Heart left ventricle (tissue), 13 donors: Measurements from ENCODE around the gene NEK8.

Experiments
- POLR2A ChIP-seq, 2 donors: fragments of 450-650 bp; IDR thresholded peaks; one replicate each; pipeline ENCODE4 v1.6.1; 2017; ENCODE audit warnings: antibody characterized with exemption in 2 of 2, mild to moderate bottlenecking in 2 of 2, moderate library complexity in 2 of 2
- TF ChIP-seq, protein P1 (sequence below), 12 donors: fragments of 200-600 bp; sonication (generic) in 4 of 12; IDR thresholded peaks; one replicate each; pipeline versions ENCODE4 v1.5.0 to v1.8.0; 2018 to 2022; ENCODE audit warnings: antibody characterized with exemption in 12 of 12, mild to moderate bottlenecking in 5 of 12
- donor health status: ischemic (EF 13 %, LVEDD 7.1; RV severe dilation, severe dysfunction).
- donor health status: DM: no; HTN: yes; CAD: no.
- donor health status: DM: no; HTN: no; CAD: no.
- donor health status: ischemic (EF 25% LVEDD 6.9; RV normal size, moderate dysfunction).
- donor health status: ischemic (EF 25% LVEDD 5.7; RV mildly dilated, moderate dysfunction).
- donor health status: ischemic (EF 35%, LVEDD 5.7; RV mildly dilated, moderate dysfunction).
- donor health status: nonischemic (EF 11% LVEDD 7.7; RV severe dilation, severe dysfunction).
- donor health status: DM: yes; HTN: yes; CAD: no.
- donor health status: PGD.
- donor health status: ischemic (EF 29% LVEDD 5.4; RV normal size, mild dysfunction).
- donor health status: nonischemic (EF 23%, LVEDD 6.1; RV moderate dilation, normal function).

DNA sequence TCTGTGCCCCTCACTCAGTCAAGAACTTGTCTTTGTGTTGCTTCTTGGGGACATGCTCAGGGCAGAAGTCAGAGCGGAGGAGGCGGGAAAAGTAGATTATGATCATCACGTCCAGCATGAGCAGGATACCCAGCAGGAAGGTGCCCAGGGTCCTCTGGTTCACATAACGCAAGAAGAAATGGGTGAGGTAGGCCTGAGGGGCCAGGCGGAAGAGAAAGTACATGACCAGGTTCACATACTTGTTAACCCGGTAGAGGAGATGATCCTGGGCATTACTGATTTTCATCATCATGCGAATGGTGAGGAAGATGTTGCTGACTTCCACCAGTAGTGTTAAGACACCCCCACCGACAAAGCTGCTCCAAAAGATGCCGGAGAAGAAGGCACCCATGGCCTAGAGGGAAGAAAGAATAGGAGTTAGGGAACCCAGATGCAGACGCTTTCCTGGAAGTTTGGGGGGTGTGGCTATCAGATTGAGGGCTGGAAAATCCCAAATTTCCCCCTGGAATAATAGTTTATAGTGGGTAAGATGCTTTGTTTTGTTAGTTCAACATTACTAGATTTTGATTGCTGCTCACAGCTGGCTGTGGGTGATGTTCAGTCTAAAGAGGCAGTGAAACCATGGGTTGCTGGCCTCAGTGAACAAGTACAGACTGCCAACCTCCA lies 4.0 kb upstream of the NEK8 start:
- TF ChIP-seq, protein P1, sequence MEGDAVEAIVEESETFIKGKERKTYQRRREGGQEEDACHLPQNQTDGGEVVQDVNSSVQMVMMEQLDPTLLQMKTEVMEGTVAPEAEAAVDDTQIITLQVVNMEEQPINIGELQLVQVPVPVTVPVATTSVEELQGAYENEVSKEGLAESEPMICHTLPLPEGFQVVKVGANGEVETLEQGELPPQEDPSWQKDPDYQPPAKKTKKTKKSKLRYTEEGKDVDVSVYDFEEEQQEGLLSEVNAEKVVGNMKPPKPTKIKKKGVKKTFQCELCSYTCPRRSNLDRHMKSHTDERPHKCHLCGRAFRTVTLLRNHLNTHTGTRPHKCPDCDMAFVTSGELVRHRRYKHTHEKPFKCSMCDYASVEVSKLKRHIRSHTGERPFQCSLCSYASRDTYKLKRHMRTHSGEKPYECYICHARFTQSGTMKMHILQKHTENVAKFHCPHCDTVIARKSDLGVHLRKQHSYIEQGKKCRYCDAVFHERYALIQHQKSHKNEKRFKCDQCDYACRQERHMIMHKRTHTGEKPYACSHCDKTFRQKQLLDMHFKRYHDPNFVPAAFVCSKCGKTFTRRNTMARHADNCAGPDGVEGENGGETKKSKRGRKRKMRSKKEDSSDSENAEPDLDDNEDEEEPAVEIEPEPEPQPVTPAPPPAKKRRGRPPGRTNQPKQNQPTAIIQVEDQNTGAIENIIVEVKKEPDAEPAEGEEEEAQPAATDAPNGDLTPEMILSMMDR (IDR thresholded peaks at IDR 0.05): no peak
- no peak for TF ChIP-seq POLR2A (IDR thresholded peaks at IDR 0.05)
